HepG2 (cell line): ENCODE measurements around the gene VSIR. TPM values are rescaled to one million over a fixed set of nuclear protein-coding genes. Genes with fewer than 3 reads are reported as not detected.

Experiments
- ATAC-seq: fragments of 200-7000 bp; cut with Tn5 transposase; 3 replicates; pipeline ENCODE4 v1.9.1; 2020; ENCODE audit warnings: mild to moderate bottlenecking, moderate library complexity
- BruUV-seq: library from RNA; stranded (reverse); fragments of 400-500 nt; replicated peaks from 2 replicates; lab custom pipeline; 2021; lab: Mats Ljungman, UMichigan
- CTCF ChIA-PET: fragments of 300-600 bp; formaldehyde crosslinking; extraction: SDS; loops from one replicate; lab custom pipeline; 2021; ENCODE audit warnings: low total read pairs, inconsistent platforms, low intra/inter-chr PET ratio; lab: Yijun Ruan, JAX
- POLR2A ChIA-PET: fragments of 350-600 bp; sonication (Branson Sonifier 250); formaldehyde crosslinking; loops from one replicate; lab custom pipeline; 2020; ENCODE audit warnings: antibody characterized with exemption, inconsistent platforms; lab: Yijun Ruan, JAX
- DNase-seq: peaks from one replicate; pipeline ENCODE4 v3.0.0-alpha.2; 2015; ENCODE audit warnings: low spot score
- FAIRE-seq: peaks from 3 replicates; lab custom pipeline; 2011; peaks lifted over from hg19 to GRCh38; lab: Jason Lieb, UNC
- H2AFZ ChIP-seq: one replicate; pipeline ENCODE4 v1.6.1; 2011; ENCODE audit warnings: low read length, inconsistent platforms
- H3K27ac ChIP-seq: fragments of 300-600 bp; 3 replicates; pipeline ENCODE4 v1.8.0; 2011; ENCODE audit warnings: mixed run types, mild to moderate bottlenecking, mixed read lengths, low read length, inconsistent platforms; ENCODE audit not compliant: insufficient read depth; ENCODE audit errors: extremely low read length
- H3K27me3 ChIP-seq, 2 experiments: fragments of 200-600 bp in 1 of 2; 2 replicates in 1 of 2; 3 replicates in 1 of 2; pipeline versions ENCODE4 v1.6.0 to v1.8.0; 2011; ENCODE audit warnings: low read length in 2 of 2, mild to moderate bottlenecking in 2 of 2, moderate library complexity in 2 of 2, inconsistent platforms in 1 of 2; ENCODE audit not compliant: insufficient read depth in 2 of 2, control insufficient read depth in 1 of 2
- H3K36me3 ChIP-seq, 2 experiments: fragments of 200-600 bp in 1 of 2; replicated peaks in 1 of 2; 2 replicates in 1 of 2; 3 replicates in 1 of 2; pipeline versions ENCODE4 v1.5.1 to v1.8.0; 2011; ENCODE audit warnings: low read length in 2 of 2, inconsistent platforms in 1 of 2; ENCODE audit not compliant: insufficient read depth in 2 of 2, control insufficient read depth in 1 of 2
- H3K4me1 ChIP-seq: 2 replicates; pipeline ENCODE4 v1.5.1; 2012; ENCODE audit warnings: low read length, inconsistent platforms; ENCODE audit not compliant: insufficient read depth
- H3K4me2 ChIP-seq: 2 replicates; pipeline ENCODE4 v1.6.0; 2011; ENCODE audit warnings: low read depth, low read length, inconsistent platforms
- H3K4me3 ChIP-seq, 3 experiments: fragments of 200-600 bp in 1 of 3; sonication (generic), shearing (Covaris generic) in 1 of 3; replicated peaks in 1 of 3; 2 replicates each; pipeline ENCODE4 v1.5.1; 2011 to 2016; ENCODE audit warnings: low read length in 3 of 3, inconsistent platforms in 2 of 3, low read depth in 2 of 3, mild to moderate bottlenecking in 2 of 3, control low read depth in 1 of 3, mixed read lengths in 1 of 3; ENCODE audit not compliant: insufficient read depth in 1 of 3
- H3K79me2 ChIP-seq: one replicate; pipeline ENCODE4 v1.6.1; 2011; ENCODE audit warnings: low read length, inconsistent platforms; ENCODE audit not compliant: insufficient read depth
- H3K9ac ChIP-seq: 2 replicates; pipeline ENCODE4 v1.6.0; 2011; ENCODE audit warnings: mild to moderate bottlenecking, low read depth, low read length, inconsistent platforms; ENCODE audit not compliant: insufficient read depth
- H3K9me3 ChIP-seq: 2 replicates; pipeline ENCODE4 v1.5.1; 2012; ENCODE audit warnings: mild to moderate bottlenecking, low read length
- H4K20me1 ChIP-seq: 2 replicates; pipeline ENCODE4 v1.6.0; 2011; ENCODE audit warnings: inconsistent platforms, mild to moderate bottlenecking, low read length, moderate library complexity; ENCODE audit not compliant: insufficient read depth
- CAMTA2 ChIP-seq: sonication (generic); formaldehyde crosslinking; IDR thresholded peaks from 2 replicates; pipeline ENCODE4 v1.4.0; 2020; ENCODE audit warnings: mild to moderate bottlenecking, missing genetic modification reagents, borderline replicate concordance
- DNMT1 ChIP-seq: sonication (generic); formaldehyde crosslinking; IDR thresholded peaks from 2 replicates; pipeline ENCODE4 v1.5.1; 2020; ENCODE audit warnings: mild to moderate bottlenecking, missing genetic modification reagents
- GABPA ChIP-seq, 2 experiments: IDR thresholded peaks; 2 replicates each; pipeline ENCODE4 v1.6.1; 2011 to 2016; ENCODE audit warnings: low read depth in 2 of 2, low read length in 1 of 2, missing biosample characterization in 1 of 2, missing genetic modification characterization in 1 of 2
- KDM2A ChIP-seq: sonication (generic); formaldehyde crosslinking; IDR thresholded peaks from 2 replicates; pipeline ENCODE4 v1.4.0; 2020; ENCODE audit warnings: low read depth, missing genetic modification reagents, borderline replicate concordance
- PHF8 ChIP-seq: sonication (generic); formaldehyde crosslinking; IDR thresholded peaks from 2 replicates; pipeline ENCODE4 v1.5.0; 2020; ENCODE audit warnings: missing genetic modification reagents
- SATB2 ChIP-seq: sonication (generic); formaldehyde crosslinking; IDR thresholded peaks from 2 replicates; pipeline ENCODE4 v1.5.0; 2020; ENCODE audit warnings: missing genetic modification reagents
- SIN3B ChIP-seq: fragments of 150-350 bp; IDR thresholded peaks from 2 replicates; pipeline ENCODE4 v1.6.1; 2014; ENCODE audit warnings: low read length
- SKI ChIP-seq: fragments of 450-650 bp; IDR thresholded peaks from one replicate; pipeline ENCODE4 v1.6.1; 2018; ENCODE audit warnings: mild to moderate bottlenecking; ENCODE audit not compliant: partially characterized antibody
- SOX13 ChIP-seq, 3 experiments: fragments of 450-650 bp in 1 of 3; sonication (generic) in 1 of 3; formaldehyde crosslinking in 1 of 3; IDR thresholded peaks in 2 of 3; conservative IDR thresholded peaks in 1 of 3; 2 replicates each; pipeline versions ENCODE4 v1.5.0 to v1.6.1; 2016 to 2020; ENCODE audit warnings: antibody characterized with exemption in 1 of 3, mild to moderate bottlenecking in 1 of 3, missing compliant biosample characterization in 1 of 3, missing genetic modification reagents in 1 of 3, moderate library complexity in 1 of 3
- SOX6 ChIP-seq, 2 experiments: fragments of 450-650 bp in 1 of 2; sonication (generic) in 1 of 2; formaldehyde crosslinking in 1 of 2; IDR thresholded peaks; 2 replicates each; pipeline versions ENCODE4 v1.4.0 to v1.6.1; 2017 to 2020; ENCODE audit warnings: antibody characterized with exemption in 1 of 2, mild to moderate bottlenecking in 1 of 2, missing genetic modification reagents in 1 of 2
- ZBTB1 ChIP-seq: sonication (generic); formaldehyde crosslinking; IDR thresholded peaks from 2 replicates; pipeline ENCODE4 v1.4.0; 2020; ENCODE audit warnings: missing genetic modification reagents, borderline replicate concordance
- ZKSCAN5 ChIP-seq: sonication (generic); formaldehyde crosslinking; IDR thresholded peaks from 2 replicates; pipeline ENCODE4 v1.5.1; 2020; ENCODE audit warnings: mild to moderate bottlenecking, missing genetic modification reagents
- ZNF264 ChIP-seq: sonication (generic); formaldehyde crosslinking; IDR thresholded peaks from 2 replicates; pipeline ENCODE4 v1.4.0; 2020; ENCODE audit warnings: missing genetic modification reagents
- ZNF746 ChIP-seq: sonication (generic); formaldehyde crosslinking; IDR thresholded peaks from 2 replicates; pipeline ENCODE4 v1.8.0; 2022; ENCODE audit warnings: mild to moderate bottlenecking, missing genetic modification reagents
- ZNF761 ChIP-seq: sonication (generic); formaldehyde crosslinking; conservative IDR thresholded peaks from 2 replicates; pipeline ENCODE4 v1.4.0; 2020; ENCODE audit warnings: mild to moderate bottlenecking, missing genetic modification reagents
- ZSCAN25 ChIP-seq: sonication (generic); formaldehyde crosslinking; IDR thresholded peaks from 2 replicates; pipeline ENCODE4 v1.8.0; 2022; ENCODE audit warnings: mild to moderate bottlenecking, missing genetic modification reagents
- WGBS: methylation state at CpG from one replicate; pipeline ENCODE4 v1.1.6; 2017; ENCODE audit warnings: low lambda C conversion rate; 5-methylcytosine and 5-hydroxymethylcytosine counted together
- in situ Hi-C: cut with HindIII; loops from 2 replicates; pipeline ENCODE4 v1.10.0; 2017; ENCODE audit warnings: low pct_unique_long_range_greater_than_20kb; ENCODE audit not compliant: extremely low pct_ligation_motif_present
- intact Hi-C: fragments of 100-400 bp; cut with micrococcal nuclease; formaldehyde crosslinking; loops from one replicate; pipeline ENCODE4 v1.10.0; 2022; ENCODE audit not compliant: unreplicated experiment
- polyA plus RNA-seq, 8 experiments: library from polyadenylated mRNA; depleted of rRNA in 3 of 8; stranded (reverse) in 7 of 8; unstranded in 1 of 8; fragments of >200 nt; fragmentation: Illumina TruSeq in 4 of 8; extraction: Trizol in 4 of 8; gene quantifications; 2 replicates each; pipeline versions ENCODE4 v1.2.1 to v1.2.3, GENCODE V29; 2011 to 2016; ENCODE audit warnings: low read depth in 4 of 8, missing spikeins in 1 of 8, mixed read lengths in 1 of 8; ENCODE audit not compliant: insufficient read depth in 1 of 8
- total RNA-seq, 5 experiments: library from RNA; depleted of rRNA; stranded (reverse); fragments of >200 nt; fragmentation: Illumina TruSeq; extraction: Trizol; gene quantifications; 2 replicates each; pipeline ENCODE4 v1.2.3, GENCODE V29; 2016; ENCODE audit warnings: low read depth in 1 of 5
- TF ChIP-seq, protein P1 (sequence below): sonication (generic); formaldehyde crosslinking; IDR thresholded peaks from 2 replicates; pipeline ENCODE4 v1.4.0; 2020; ENCODE audit warnings: missing genetic modification reagents
- TF ChIP-seq, protein P2 (sequence below): sonication (generic); formaldehyde crosslinking; IDR thresholded peaks from 2 replicates; pipeline ENCODE4 v1.4.0; 2020; ENCODE audit warnings: missing genetic modification reagents; ENCODE audit errors: not compliant biosample characterization

Gene VSIR
- total and polyA plus RNA-seq, 2 of the 13 experiments (the other 11 are each of a cell fraction or from before 2014, with no cell fraction given): 0.44 to 3.2 TPM

DNA sequence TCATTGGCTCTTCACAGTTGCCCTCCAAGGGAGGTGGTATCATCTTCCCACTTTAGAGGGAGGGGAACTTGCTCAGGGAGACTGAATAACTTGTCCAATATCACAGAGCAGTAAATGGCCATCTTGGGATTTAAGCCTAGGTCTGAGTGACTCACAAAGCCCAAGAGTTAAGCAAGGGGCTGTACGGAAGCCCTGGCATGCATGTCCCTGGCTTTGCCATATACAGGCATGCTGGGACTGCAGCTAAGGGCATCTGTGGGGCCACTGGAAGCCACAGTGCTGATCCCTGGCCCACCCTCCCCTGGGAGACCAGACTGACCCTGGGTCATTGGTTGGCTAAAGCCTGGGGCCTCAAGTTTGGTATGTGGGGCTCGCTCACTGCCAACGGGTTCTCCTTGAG lies 3.1 kb downstream of the VSIR start:
- DNase-seq (no peak), ATAC-seq (no peak), FAIRE-seq (no peak)
- no peak overlapping the region for H3K4me3 ChIP-seq
- in situ Hi-C loops: no loop called here
- H4K20me1 ChIP-seq: no peaks in the 10 kb centered on the region
- no peaks in the 10 kb centered on the region for H3K36me3 ChIP-seq
- peaks cover 42% of the 10 kb centered on the region for H3K4me1 ChIP-seq
- peaks cover 5 to 36% of the 10 kb centered on the region in 2 experiments for H3K27me3 ChIP-seq
- no peak overlapping the region for H3K27ac ChIP-seq
- no peaks in the 10 kb centered on the region for H3K9me3 ChIP-seq
- TF ChIP-seq, protein P1, sequence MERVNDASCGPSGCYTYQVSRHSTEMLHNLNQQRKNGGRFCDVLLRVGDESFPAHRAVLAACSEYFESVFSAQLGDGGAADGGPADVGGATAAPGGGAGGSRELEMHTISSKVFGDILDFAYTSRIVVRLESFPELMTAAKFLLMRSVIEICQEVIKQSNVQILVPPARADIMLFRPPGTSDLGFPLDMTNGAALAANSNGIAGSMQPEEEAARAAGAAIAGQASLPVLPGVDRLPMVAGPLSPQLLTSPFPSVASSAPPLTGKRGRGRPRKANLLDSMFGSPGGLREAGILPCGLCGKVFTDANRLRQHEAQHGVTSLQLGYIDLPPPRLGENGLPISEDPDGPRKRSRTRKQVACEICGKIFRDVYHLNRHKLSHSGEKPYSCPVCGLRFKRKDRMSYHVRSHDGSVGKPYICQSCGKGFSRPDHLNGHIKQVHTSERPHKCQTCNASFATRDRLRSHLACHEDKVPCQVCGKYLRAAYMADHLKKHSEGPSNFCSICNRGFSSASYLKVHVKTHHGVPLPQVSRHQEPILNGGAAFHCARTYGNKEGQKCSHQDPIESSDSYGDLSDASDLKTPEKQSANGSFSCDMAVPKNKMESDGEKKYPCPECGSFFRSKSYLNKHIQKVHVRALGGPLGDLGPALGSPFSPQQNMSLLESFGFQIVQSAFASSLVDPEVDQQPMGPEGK (CRISPR knock-in tag): no peak
- TF ChIP-seq ZBTB1 (no peak), SATB2 (CRISPR knock-in tag) (no peak), ZKSCAN5 (no peak), ZNF761 (CRISPR knock-in tag) (no peak), ZNF264 (CRISPR knock-in tag) (no peak), ZNF746 (CRISPR knock-in tag) (no peak), SOX13 (IDR thresholded peaks at IDR 0.05) (no peak), SOX13 (CRISPR knock-in tag; conservative IDR thresholded peaks at IDR 0.05 in 1 of 2, IDR thresholded peaks at IDR 0.05 in 1 of 2) (no peak), PHF8 (no peak), GABPA (IDR thresholded peaks at IDR 0.05; ENCODE audit: low read depth, low read length) (no peak), GABPA (CRISPR knock-in tag; IDR thresholded peaks at IDR 0.05; ENCODE audit: low read depth) (no peak), SIN3B (no peak), SOX6 (IDR thresholded peaks at IDR 0.05) (no peak), SOX6 (CRISPR knock-in tag; IDR thresholded peaks at IDR 0.05) (no peak), CAMTA2 (CRISPR knock-in tag) (no peak), KDM2A (CRISPR knock-in tag) (no peak), ZSCAN25 (CRISPR knock-in tag) (no peak), DNMT1 (CRISPR knock-in tag) (no peak), SKI (no peak)
- TF ChIP-seq, protein P2, sequence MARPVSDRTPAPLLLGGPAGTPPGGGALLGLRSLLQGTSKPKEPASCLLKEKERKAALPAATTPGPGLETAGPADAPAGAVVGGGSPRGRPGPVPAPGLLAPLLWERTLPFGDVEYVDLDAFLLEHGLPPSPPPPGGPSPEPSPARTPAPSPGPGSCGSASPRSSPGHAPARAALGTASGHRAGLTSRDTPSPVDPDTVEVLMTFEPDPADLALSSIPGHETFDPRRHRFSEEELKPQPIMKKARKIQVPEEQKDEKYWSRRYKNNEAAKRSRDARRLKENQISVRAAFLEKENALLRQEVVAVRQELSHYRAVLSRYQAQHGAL (CRISPR knock-in tag): no peak
- no peak overlapping the region for H3K9ac ChIP-seq
- BruUV-seq: no TSS peak
- POLR2A ChIA-PET: no interaction called here
- no peaks in the 10 kb centered on the region for H3K79me2 ChIP-seq
- intact Hi-C loops: loop anchor here (5.0 kb wide), 1 partner anchor 42 kb away; no protein-coding TSS in a partner anchor
- CTCF ChIA-PET: no interaction called here
- H2AFZ ChIP-seq: no peak overlapping the region
- no peak overlapping the region for H3K4me2 ChIP-seq
- 80% methylated on average over 1 of the region's 3 CpGs for WGBS
